Measurements from ENCODE around the gene PBX4. TPM values are rescaled to one million over a fixed set of nuclear protein-coding genes. Genes with fewer than 3 reads are reported as not detected.

PBX4 gene
- total and polyA plus RNA-seq, 2 of the 8 experiments (the other 6 are each of a cell fraction or from before 2014, with no cell fraction given) = 3.4 to 3.8 TPM

DNA sequence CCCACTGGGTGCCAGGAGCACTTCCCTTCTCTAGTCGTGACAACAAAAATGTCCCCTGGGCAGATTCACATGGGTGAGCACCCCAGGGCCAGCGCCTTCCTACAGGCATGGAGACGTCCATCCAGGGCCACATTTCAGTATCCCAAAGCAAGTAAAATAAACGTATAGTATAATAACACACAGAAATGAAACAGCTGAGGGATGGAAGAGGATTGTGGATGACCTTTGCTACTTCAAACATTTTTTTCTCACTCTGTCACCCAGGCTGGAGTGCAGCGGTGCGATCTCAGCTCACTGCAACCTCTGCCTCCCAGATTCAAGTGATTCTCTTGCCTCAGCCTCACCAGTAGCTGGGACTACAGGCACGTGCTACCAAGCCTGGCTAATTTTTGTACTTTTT is 52.2 kb downstream of the PBX4 start (continued):
- TF ChIP-seq RAD21 (IDR thresholded peaks at IDR 0.05 in 1 of 2, conservative IDR thresholded peaks at IDR 0.05 in 1 of 2; ENCODE audit: low read depth in 2 of 2, low read length in 2 of 2) = no peak
- TF ChIP-seq CBX5 (IDR thresholded peaks at IDR 0.05; ENCODE audit: low read depth, low read length) = no peak
